ENCODE data around the gene DAAM1. TPM values are rescaled to one million over a fixed set of nuclear protein-coding genes. Genes with fewer than 3 reads are reported as not detected.

The DAAM1 gene
- total RNA-seq, 1 donor from 2014 or later, result 42.0 TPM

- Histone ChIP-seq H3K36me3 (no peaks in the 10 kb centered on the region), H3K9me3 (no peaks in the 10 kb centered on the region), H3K4me3 (no peak overlapping the region), H3K4me1 (peaks cover 50% of the 10 kb centered on the region), H3K27ac (peak overlapping the region; percentile 25), H3K27me3 (no peaks in the 10 kb centered on the region)
- TF ChIP-seq POLR2AphosphoS5 (IDR thresholded peaks at IDR 0.05; ENCODE audit: insufficient read depth in 1 of 2, low read depth in 1 of 2), result no peak
- no peak for TF ChIP-seq CTCF (IDR thresholded peaks at IDR 0.05)
- no peak for TF ChIP-seq POLR2A (IDR thresholded peaks at IDR 0.05)
- intact Hi-C loops (cut with DNase I), result no loop called here
- DNase-seq (ENCODE audit: extremely low spot score in 2 of 2), result no peak
Observed at GRCh38 chr14:59305231-59305630, 116.8 kb downstream of the DAAM1 start.

GRCh38 chr14:59305836-59306555 is 117.5 kb downstream of the DAAM1 start:
- H3K4me1 ChIP-seq, result peaks cover 54% of the 10 kb centered on the region
- H3K27ac ChIP-seq, result peak overlapping the region; percentile 25

GRCh38 chr14:59306775-59307174 is 118.3 kb downstream of the DAAM1 start:
- peaks cover 54% of the 10 kb centered on the region for H3K4me1 ChIP-seq
- intact Hi-C loops (cut with DNase I), result no loop called here

More at GRCh38 chr14:59305836-59306555, 117.5 kb downstream of the DAAM1 start:
- no peaks in the 10 kb centered on the region for H3K27me3 ChIP-seq
- H3K4me3 ChIP-seq, result no peak overlapping the region
- no peak for DNase-seq (ENCODE audit: extremely low spot score in 2 of 2)
- intact Hi-C loops (cut with DNase I), result no loop called here
- TF ChIP-seq CTCF (IDR thresholded peaks at IDR 0.05), result no peak
- TF ChIP-seq POLR2AphosphoS5 (IDR thresholded peaks at IDR 0.05; ENCODE audit: insufficient read depth in 1 of 2, low read depth in 1 of 2), result no peak
- TF ChIP-seq POLR2A (IDR thresholded peaks at IDR 0.05), result no peak
- H3K9me3 ChIP-seq, result no peaks in the 10 kb centered on the region
- no peaks in the 10 kb centered on the region for H3K36me3 ChIP-seq

GRCh38 chr14:59308086-59308485 is 119.6 kb downstream of the DAAM1 start:
- Histone ChIP-seq H3K4me1 (peaks cover 67% of the 10 kb centered on the region), H3K9me3 (no peaks in the 10 kb centered on the region), H3K36me3 (no peaks in the 10 kb centered on the region), H3K27ac (no peak overlapping the region), H3K4me3 (no peak overlapping the region), H3K27me3 (no peaks in the 10 kb centered on the region)
- TF ChIP-seq POLR2A (IDR thresholded peaks at IDR 0.05) (no peak), POLR2AphosphoS5 (IDR thresholded peaks at IDR 0.05; ENCODE audit: insufficient read depth in 1 of 2, low read depth in 1 of 2) (no peak), CTCF (IDR thresholded peaks at IDR 0.05) (no peak)
- DNase-seq (ENCODE audit: extremely low spot score in 2 of 2), result no peak
- intact Hi-C loops (cut with DNase I), result no loop called here

More at GRCh38 chr14:59306775-59307174, 118.3 kb downstream of the DAAM1 start:
- Histone ChIP-seq H3K27me3 (no peaks in the 10 kb centered on the region), H3K4me3 (no peak overlapping the region), H3K36me3 (no peaks in the 10 kb centered on the region), H3K27ac (no peak overlapping the region), H3K9me3 (no peaks in the 10 kb centered on the region)
- no peak for DNase-seq (ENCODE audit: extremely low spot score in 2 of 2)
- TF ChIP-seq CTCF (IDR thresholded peaks at IDR 0.05) (no peak), POLR2A (IDR thresholded peaks at IDR 0.05) (no peak), POLR2AphosphoS5 (IDR thresholded peaks at IDR 0.05; ENCODE audit: insufficient read depth in 1 of 2, low read depth in 1 of 2) (no peak)

GRCh38 chr14:59308673-59309072 is 120.2 kb downstream of the DAAM1 start:
- H3K27ac ChIP-seq, result no peak overlapping the region
- DNase-seq (ENCODE audit: extremely low spot score in 2 of 2), result no peak

More at GRCh38 chr14:59308673-59309072, 120.2 kb downstream of the DAAM1 start:
- H3K36me3 ChIP-seq, result no peaks in the 10 kb centered on the region
- intact Hi-C loops (cut with DNase I), result no loop called here
- no peaks in the 10 kb centered on the region for H3K27me3 ChIP-seq
- no peak overlapping the region for H3K4me3 ChIP-seq
- TF ChIP-seq CTCF (IDR thresholded peaks at IDR 0.05), result no peak
- no peak for TF ChIP-seq POLR2A (IDR thresholded peaks at IDR 0.05)
- no peak for TF ChIP-seq POLR2AphosphoS5 (IDR thresholded peaks at IDR 0.05; ENCODE audit: insufficient read depth in 1 of 2, low read depth in 1 of 2)
- peaks cover 72% of the 10 kb centered on the region for H3K4me1 ChIP-seq
- no peaks in the 10 kb centered on the region for H3K9me3 ChIP-seq
